H1 (cell line): ENCODE data around the gene MARK3. TPM values are rescaled to one million over a fixed set of nuclear protein-coding genes. Genes with fewer than 3 reads are reported as not detected.

ENCODE experiments used
- CTBP2 ChIP-seq: IDR thresholded peaks from 2 replicates; pipeline ENCODE4 v1.7.0; 2011; ENCODE audit warnings: borderline replicate concordance, mild to moderate bottlenecking, moderate library complexity, mixed read lengths, low read length; ENCODE audit not compliant: insufficient read depth, insufficient read length
- SUZ12 ChIP-seq: fragments of 200-600 bp; sonication (generic); IDR thresholded peaks from 2 replicates; pipeline ENCODE4 v1.6.1; 2012; ENCODE audit warnings: mild to moderate bottlenecking, inconsistent platforms, low read length, moderate library complexity, mixed read lengths
- polyA plus RNA-seq, 7 experiments: library from polyadenylated mRNA; depleted of rRNA in 3 of 7; stranded (reverse) in 5 of 7; unstranded in 2 of 7; fragments of >200 nt in 5 of 7; fragments of 200-250 nt in 2 of 7; gene quantifications; 1 replicate in 5 of 7; 2 replicates in 1 of 7; 4 replicates in 1 of 7; pipeline versions ENCODE4 v1.2.1 to v1.2.3, GENCODE V29; 2011 to 2013; ENCODE audit warnings: missing spikeins in 2 of 7, mixed read lengths in 2 of 7
- total RNA-seq: library from RNA; stranded (reverse); fragmentation: NEBNext Ultra II Directional; extraction: Animal tissue kit (Norgen Biotek cat#: 25700); gene quantifications from 2 replicates; pipeline ENCODE4 v1.2.1, GENCODE V29; 2021

MARK3 gene
- total and polyA plus RNA-seq, 2 of the 8 experiments (the other 6 are each of a cell fraction or from before 2014, with no cell fraction given) = 39.4 to 76.9 TPM

DNA sequence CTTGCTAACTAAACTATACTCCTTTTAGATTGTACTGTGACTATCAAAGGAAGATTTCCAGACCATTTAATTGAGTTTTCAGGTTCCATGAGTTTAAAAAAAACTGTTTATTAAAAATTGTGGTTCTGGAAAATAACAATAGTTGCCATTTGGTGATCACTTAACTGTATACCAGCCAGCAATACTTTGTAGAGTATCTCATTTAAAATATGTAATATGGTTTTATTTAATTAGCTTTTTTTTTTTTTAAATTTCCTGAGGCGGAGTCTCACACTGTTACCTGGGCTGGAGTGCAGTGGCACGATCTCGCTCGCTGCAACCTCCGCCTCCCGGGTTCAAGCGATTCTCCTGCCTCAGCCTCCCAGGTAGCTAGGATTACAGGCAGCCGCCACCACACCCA, 7.4 kb downstream of the MARK3 start (continued):
- TF ChIP-seq SUZ12 (no peak), CTBP2 (no peak)
- TF ChIP-seq, all 59 proteins: peak for 0
